NCI-H2227 (cell line): ENCODE measurements around the gene RBBP7.

Source experiments
- DNase-seq: peaks from one replicate; lab custom pipeline; 2025; ENCODE audit not compliant: unreplicated experiment; lab: John Stamatoyannopoulos, UW

Gene RBBP7

DNA sequence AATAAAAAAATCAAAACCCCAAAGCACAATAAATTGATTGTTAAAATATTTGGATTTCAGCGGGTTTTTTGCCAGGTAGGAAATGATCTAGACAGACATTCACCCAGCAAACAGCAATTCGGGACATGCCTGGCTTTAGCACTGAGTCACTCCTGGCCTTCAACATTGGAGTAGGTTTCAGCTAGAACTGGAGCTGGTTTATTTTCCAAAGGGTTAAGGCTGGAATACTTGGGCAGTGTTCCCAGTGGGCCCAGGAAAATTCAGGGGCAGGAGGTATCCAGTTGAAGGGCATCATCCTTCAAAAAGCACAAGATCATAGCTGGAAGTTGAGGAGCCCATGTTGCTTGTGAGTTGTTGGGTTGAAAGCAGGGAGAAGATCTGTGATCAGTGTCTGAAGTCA is 42.9 kb downstream of the RBBP7 start:
- DNase-seq = no peak

DNA sequence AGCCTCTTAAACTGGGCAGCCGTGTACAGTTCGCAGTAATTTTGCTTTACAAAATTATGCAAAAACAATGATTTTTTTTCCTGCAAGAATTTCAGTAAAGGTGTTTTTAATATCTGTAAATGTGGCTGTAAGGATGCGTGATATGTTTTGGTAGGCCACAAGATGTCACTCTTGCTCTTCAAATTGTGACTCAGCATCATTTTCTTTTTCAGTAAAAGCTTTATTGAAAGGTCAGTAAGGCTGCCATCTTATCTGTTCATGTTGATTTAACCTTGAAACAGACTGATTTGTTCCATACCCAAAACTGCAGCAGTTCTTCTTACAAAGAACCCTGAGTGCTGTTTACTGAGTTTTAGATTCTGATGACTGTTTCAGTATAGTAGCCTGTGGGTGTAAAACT is 44.0 kb downstream of the RBBP7 start:
- peak; percentile 62 for DNase-seq

GRCh38 chrX:16825264-16826035 is 44.7 kb downstream of the RBBP7 start:
- DNase-seq = no peak

GRCh38 chrX:16822723-16823122 is 47.4 kb downstream of the RBBP7 start:
- DNase-seq = no peak

- DNase-seq = no peak
These were observed 50.5 kb downstream of the RBBP7 start for GRCh38 chrX:16819634-16820033.

DNA sequence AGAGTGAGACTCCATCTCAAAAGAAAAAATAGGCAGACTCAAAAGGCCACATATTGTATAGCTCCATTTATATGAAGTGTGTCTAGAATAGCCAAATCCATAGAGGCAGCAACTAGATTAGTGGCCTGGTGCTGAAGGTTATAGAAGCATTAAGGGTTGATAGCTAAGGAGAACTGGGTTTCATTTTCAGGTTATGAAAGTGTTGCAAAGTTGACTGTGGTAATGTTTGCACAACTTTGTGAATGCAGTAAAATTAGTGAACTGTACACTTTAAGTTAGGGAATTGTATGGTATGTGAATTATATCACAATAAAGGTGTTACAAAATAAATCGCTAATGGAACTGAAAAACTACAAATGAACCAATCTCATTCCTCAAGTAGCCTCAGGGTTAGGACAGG is 55.6 kb downstream of the RBBP7 start:
- no peak for DNase-seq

GRCh38 chrX:16807976-16808542 is 62.1 kb downstream of the RBBP7 start:
- DNase-seq = no peak

- no peak for DNase-seq
These were observed 62.6 kb downstream of the RBBP7 start for GRCh38 chrX:16807548-16807947.

DNA sequence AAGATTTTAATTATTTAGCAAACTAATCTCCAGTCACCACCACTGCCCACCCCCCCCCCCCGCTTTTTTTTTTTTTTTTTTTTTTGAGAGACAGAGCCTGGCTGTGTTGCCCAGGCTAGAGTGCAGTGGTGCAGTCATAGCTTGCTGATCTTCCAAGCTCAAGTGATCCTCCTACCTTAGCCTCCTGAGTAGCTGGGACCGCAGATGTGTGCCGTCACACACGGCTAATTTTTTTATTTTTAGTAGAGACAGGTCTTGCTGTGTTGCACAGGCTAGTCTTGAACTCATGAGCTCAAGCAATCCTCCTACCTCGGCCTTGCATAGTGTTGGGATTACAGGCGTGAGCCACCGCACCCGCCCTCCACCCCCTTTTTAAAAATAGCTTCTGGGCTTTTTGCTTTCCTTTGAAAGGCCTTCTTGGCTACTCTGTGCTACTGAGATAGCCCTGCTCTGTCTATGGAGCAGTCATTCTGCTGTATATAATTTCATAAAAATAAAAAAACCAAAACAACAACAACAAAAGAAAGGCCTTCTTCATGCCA is 65.2 kb downstream of the RBBP7 start:
- no peak for DNase-seq

DNA sequence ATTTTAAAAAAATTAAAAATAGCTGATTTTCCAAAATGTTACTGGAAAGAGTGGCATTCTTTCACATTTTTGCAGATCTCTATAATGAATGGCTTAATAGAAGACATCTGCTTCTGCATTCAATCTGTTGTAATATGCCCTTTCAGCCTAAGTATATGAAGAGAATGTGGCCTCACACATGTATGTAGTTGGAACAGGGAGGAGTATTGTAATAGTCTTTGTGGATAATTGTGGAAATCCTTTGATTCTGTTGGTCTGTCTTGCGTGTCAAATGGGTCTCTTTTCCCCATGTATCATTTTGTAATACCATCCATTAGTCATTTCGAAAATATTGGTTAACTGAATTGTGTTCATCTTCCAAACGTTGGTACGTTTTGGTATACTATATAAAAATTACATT is 72.3 kb downstream of the RBBP7 start:
- no peak for DNase-seq

DNA sequence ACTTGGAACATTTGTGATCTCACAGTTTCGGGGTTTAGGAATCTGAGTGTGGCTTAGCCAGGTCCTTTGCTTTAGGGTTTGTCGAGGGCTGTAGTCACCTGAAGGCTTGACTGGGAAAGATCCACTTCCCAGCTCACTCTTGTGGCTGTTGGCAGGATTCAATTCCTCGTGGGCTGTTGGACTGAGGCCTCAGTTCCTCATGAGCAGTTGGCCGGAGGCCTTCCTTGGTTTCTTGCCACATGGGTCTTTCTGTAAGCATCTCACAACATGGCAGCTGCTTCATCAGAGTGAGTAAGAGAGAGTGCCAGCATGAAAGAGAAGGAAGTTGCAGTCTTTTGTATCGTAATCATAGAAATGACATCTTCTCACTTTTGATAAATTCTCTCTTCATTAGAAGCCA is 72.8 kb downstream of the RBBP7 start:
- no peak for DNase-seq

DNA sequence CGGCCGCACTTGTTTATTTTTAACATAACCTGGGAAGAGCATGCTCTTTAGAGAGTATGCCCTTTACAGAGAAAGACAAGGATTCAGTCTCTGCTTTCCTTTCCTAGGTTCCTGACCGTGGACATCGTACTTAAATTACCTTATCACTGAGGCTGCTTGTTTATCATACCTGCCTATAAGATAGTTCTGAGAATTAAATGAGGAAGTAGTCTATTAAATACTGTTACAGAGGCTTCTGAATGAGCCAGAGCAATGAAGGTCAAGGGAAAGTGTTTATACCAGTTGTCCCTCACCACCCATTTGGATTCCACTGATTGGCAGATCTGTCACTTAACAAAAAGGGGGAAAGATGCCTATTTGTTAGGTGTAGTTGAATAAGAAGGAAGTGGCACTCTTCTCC is 73.9 kb downstream of the RBBP7 start:
- no peak for DNase-seq
